B cell (primary cell): ENCODE data around the gene RALGAPA2. TPM values are rescaled to one million over a fixed set of nuclear protein-coding genes. Genes with fewer than 3 reads are reported as not detected.

Experiments
- ATAC-seq: fragments of 200-7000 bp; cut with Tn5 transposase; one replicate; pipeline ENCODE4 v1.10.0; 2021; ENCODE audit warnings: low read depth, mild to moderate bottlenecking, moderate number of reproducible peaks, moderate library complexity
- CTCF ChIA-PET: fragments of 350-600 bp; sonication (Branson Sonifier 250); formaldehyde crosslinking; loops from one replicate; lab custom pipeline; 2021; ENCODE audit warnings: antibody characterized with exemption, inconsistent platforms; lab: Charles Lee
- POLR2A ChIA-PET: fragments of 350-600 bp; sonication (Branson Sonifier 250); formaldehyde crosslinking; loops from one replicate; lab custom pipeline; 2021; ENCODE audit warnings: antibody characterized with exemption; lab: Charles Lee
- DNase-seq: peaks from one replicate; pipeline ENCODE4 v3.0.0; 2013
- H2AFZ ChIP-seq: 2 replicates; pipeline ENCODE4 v1.6.1; 2012; ENCODE audit warnings: mild to moderate bottlenecking, low read depth, low read length; ENCODE audit not compliant: insufficient read depth, poor library complexity, severe bottlenecking
- H3K27ac ChIP-seq, 2 donors: 1 replicate in 1 of 2; 2 replicates in 1 of 2; pipeline ENCODE4 v1.5.1; 2012 to 2013; ENCODE audit warnings: low read length in 2 of 2, mild to moderate bottlenecking in 2 of 2, moderate library complexity in 1 of 2
- H3K27me3 ChIP-seq, 4 experiments: fragments of 200-600 bp in 1 of 4; sonication (generic) in 1 of 4; replicated peaks in 1 of 4; 1 replicate in 2 of 4; 2 replicates in 2 of 4; pipeline versions ENCODE4 v1.6.1 to v1.7.0; 2013 to 2016; ENCODE audit warnings: low read length in 3 of 4, mild to moderate bottlenecking in 2 of 4, mixed read lengths in 1 of 4, moderate library complexity in 1 of 4; ENCODE audit not compliant: insufficient read depth in 4 of 4, control insufficient read depth in 3 of 4; ENCODE audit errors: control extremely low read depth in 1 of 4
- H3K36me3 ChIP-seq, 2 experiments: replicated peaks in 1 of 2; 1 replicate in 1 of 2; 2 replicates in 1 of 2; pipeline versions ENCODE4 v1.6.1 to v1.7.1; 2013; ENCODE audit warnings: low read length in 1 of 2; ENCODE audit not compliant: insufficient read depth in 2 of 2, control insufficient read depth in 1 of 2; ENCODE audit errors: control extremely low read depth in 1 of 2, extremely low read depth in 1 of 2
- H3K4me1 ChIP-seq, 2 donors: fragments of 200-600 bp in 1 of 2; sonication (generic) in 1 of 2; 1 replicate in 1 of 2; 2 replicates in 1 of 2; pipeline versions ENCODE4 v1.5.1 to v1.6.1; 2013 to 2017; ENCODE audit warnings: low read length in 2 of 2; ENCODE audit not compliant: control insufficient read depth in 2 of 2, insufficient read depth in 2 of 2
- H3K4me2 ChIP-seq: replicated peaks from 2 replicates; pipeline ENCODE3; 2012; ENCODE audit warnings: mild to moderate bottlenecking, low read depth, low read length; ENCODE audit not compliant: poor library complexity, severe bottlenecking
- H3K4me3 ChIP-seq, 5 experiments: fragments of 200-600 bp in 1 of 5; sonication (generic) in 1 of 5; 1 replicate in 3 of 5; 2 replicates in 2 of 5; pipeline versions ENCODE4 v1.5.1 to v1.7.0; 2011 to 2016; ENCODE audit warnings: low read length in 4 of 5, mild to moderate bottlenecking in 4 of 5, low read depth in 2 of 5, control low read depth in 1 of 5, moderate library complexity in 1 of 5; ENCODE audit not compliant: insufficient read depth in 1 of 5; ENCODE audit errors: control extremely low read depth in 1 of 5, extremely low read depth in 1 of 5
- H3K79me2 ChIP-seq: fragments of 200-600 bp; sonication (generic); one replicate; pipeline ENCODE4 v1.6.0; 2016; ENCODE audit warnings: low read length; ENCODE audit not compliant: control insufficient read depth, insufficient read depth
- H3K9ac ChIP-seq: fragments of 200-600 bp; sonication (generic); 2 replicates; pipeline ENCODE4 v1.6.1; 2017; ENCODE audit warnings: mild to moderate bottlenecking, low read length, moderate library complexity
- H3K9me3 ChIP-seq, 3 donors: one replicate each; pipeline versions ENCODE4 v1.6.1 to v1.7.1; 2013; ENCODE audit warnings: low read length in 2 of 3; ENCODE audit not compliant: control insufficient read depth in 2 of 3, insufficient read depth in 1 of 3; ENCODE audit errors: control extremely low read depth in 1 of 3
- H4K20me1 ChIP-seq: 2 replicates; pipeline ENCODE4 v1.6.0; 2012; ENCODE audit warnings: mild to moderate bottlenecking, low read length; ENCODE audit not compliant: insufficient read depth, control insufficient read depth, poor library complexity, severe bottlenecking
- H3K27ac Mint-ChIP-seq: one replicate; pipeline ENCODE4 v1.8.0; 2021; ENCODE audit warnings: mixed read lengths
- H3K27me3 Mint-ChIP-seq: one replicate; pipeline ENCODE4 v1.8.0; 2021; ENCODE audit warnings: mixed read lengths
- H3K4me1 Mint-ChIP-seq: one replicate; pipeline ENCODE4 v1.8.0; 2021; ENCODE audit warnings: mixed read lengths
- H3K4me3 Mint-ChIP-seq: one replicate; pipeline ENCODE4 v1.8.0; 2021; ENCODE audit warnings: mixed read lengths
- H3K9me3 Mint-ChIP-seq: one replicate; pipeline ENCODE4 v1.8.0; 2022; ENCODE audit warnings: mixed read lengths; ENCODE audit not compliant: insufficient read depth
- CTCF ChIP-seq: fragments of 200-600 bp; IDR thresholded peaks from one replicate; pipeline ENCODE4 v1.8.0; 2022; ENCODE audit warnings: antibody characterized with exemption, mild to moderate bottlenecking
- EZH2 ChIP-seq: IDR thresholded peaks from 2 replicates; pipeline ENCODE4 v1.6.1; 2012; ENCODE audit warnings: borderline replicate concordance, low read depth, mild to moderate bottlenecking, moderate library complexity, low read length; ENCODE audit not compliant: insufficient read depth, poor library complexity, severe bottlenecking
- WGBS: methylation state at CpG from one replicate; pipeline ENCODE4 v1.1.5; 2013; ENCODE audit warnings: missing lambda C conversion rate; ENCODE audit not compliant: insufficient coverage; 5-methylcytosine and 5-hydroxymethylcytosine counted together
- intact Hi-C: fragments of 100-400 bp; cut with micrococcal nuclease; formaldehyde crosslinking; loops from one replicate; pipeline ENCODE4 v1.10.0; 2022
- polyA plus RNA-seq: library from polyadenylated mRNA; depleted of rRNA; stranded (reverse); fragments of >200 nt; gene quantifications from 2 replicates; pipeline ENCODE4 v1.2.3, GENCODE V29; 2012
- total RNA-seq, 2 donors: library from RNA; stranded (reverse); fragments of 120-200 nt in 1 of 2; gene quantifications; 1 replicate in 1 of 2; 2 replicates in 1 of 2; pipeline versions ENCODE4 v1.2.3 to v1.2.4, GENCODE V29; 2013 to 2022

The RALGAPA2 gene
- total and polyA plus RNA-seq, 2 donors (not counting 1 experiment from before 2014, with no cell fraction given): 6.4 to 33.1 TPM

- intact Hi-C loops: no loop called here
- no peak for ATAC-seq
- TF ChIP-seq EZH2 (no peak), CTCF (no peak)
- H3K79me2 ChIP-seq: no peaks in the 10 kb centered on the region
- H3K27ac Mint-ChIP-seq: no peak overlapping the region
- H3K27ac ChIP-seq: no peak overlapping the region
- CTCF ChIA-PET: no interaction called here
- DNase-seq: no peak
- H3K9me3 ChIP-seq: no peaks in the 10 kb centered on the region
- no peaks in the 10 kb centered on the region for H3K4me1 Mint-ChIP-seq
- no peaks in the 10 kb centered on the region for H3K36me3 ChIP-seq
- H3K4me2 ChIP-seq: no peak overlapping the region
- 99% methylated on average over 13 of the region's 16 CpGs for WGBS
- H3K9me3 Mint-ChIP-seq: no peaks in the 10 kb centered on the region
- no peaks in the 10 kb centered on the region for H3K27me3 Mint-ChIP-seq
- no peak overlapping the region for H2AFZ ChIP-seq
- POLR2A ChIA-PET: no interaction called here
- H3K27me3 ChIP-seq: no peaks in the 10 kb centered on the region
- H3K4me1 ChIP-seq: no peaks in the 10 kb centered on the region
- H3K4me3 ChIP-seq: no peak overlapping the region
- no peak overlapping the region for H3K4me3 Mint-ChIP-seq
- H3K9ac ChIP-seq: no peak overlapping the region
- no peaks in the 10 kb centered on the region for H4K20me1 ChIP-seq
Measured at GRCh38 chr20:20436689-20437088, 275.8 kb downstream of the RALGAPA2 start.

DNA sequence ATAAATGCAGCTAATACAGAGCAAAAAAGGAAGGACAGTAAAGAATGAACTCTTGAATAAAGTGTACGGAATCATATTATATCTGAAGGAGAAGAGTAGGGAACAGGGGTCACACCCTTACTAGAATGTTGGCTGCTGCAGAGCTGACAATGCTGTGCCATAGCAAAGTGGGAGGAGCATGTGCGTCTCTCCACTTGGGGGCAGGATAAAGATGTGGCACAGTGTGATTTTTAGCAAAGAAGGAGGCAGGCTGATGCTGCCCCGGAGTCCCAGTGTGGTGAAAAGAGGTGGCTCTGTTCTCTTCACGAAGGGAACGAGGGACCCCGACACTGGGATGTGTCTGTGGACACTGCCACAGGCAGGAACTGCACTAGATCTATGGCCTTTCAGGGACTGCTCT is 277.0 kb downstream of the RALGAPA2 start:
- intact Hi-C loops: no loop called here
- ATAC-seq (no peak), DNase-seq (no peak)
- Mint-ChIP-seq H3K4me3 (no peak overlapping the region), H3K27me3 (no peaks in the 10 kb centered on the region), H3K9me3 (no peaks in the 10 kb centered on the region), H3K27ac (no peak overlapping the region), H3K4me1 (no peaks in the 10 kb centered on the region)
- POLR2A ChIA-PET: no interaction called here
- Histone ChIP-seq H4K20me1 (no peaks in the 10 kb centered on the region), H3K36me3 (no peaks in the 10 kb centered on the region), H3K27me3 (no peaks in the 10 kb centered on the region), H3K9me3 (no peaks in the 10 kb centered on the region), H3K4me1 (no peaks in the 10 kb centered on the region), H3K4me2 (no peak overlapping the region), H3K4me3 (no peak overlapping the region), H3K79me2 (no peaks in the 10 kb centered on the region), H3K27ac (no peak overlapping the region), H2AFZ (no peak overlapping the region), H3K9ac (no peak overlapping the region)
- CTCF ChIA-PET: no interaction called here
- TF ChIP-seq CTCF (no peak), EZH2 (no peak)
- 89% methylated on average over 6 of the region's 6 CpGs for WGBS
